ENCODE measurements around the gene FTH1.
"Not testable (repeated sequence)": the region's sequence is repeated elsewhere in the genome, so short reads cannot be mapped to it uniquely, and the experiment has no call there.

The FTH1 gene

GRCh38 chr11:61967116-61967923, at the start of gene FTH1:
Gene FTH1 (minus strand): TSS chr11:61967634. CDS start chr11:61967425, 209 bp downstream.
- DNase-seq, result peak; percentile 56

- no peak for DNase-seq
These were observed 48.2 kb upstream of the FTH1 start for GRCh38 chr11:62015615-62016014.

DNA sequence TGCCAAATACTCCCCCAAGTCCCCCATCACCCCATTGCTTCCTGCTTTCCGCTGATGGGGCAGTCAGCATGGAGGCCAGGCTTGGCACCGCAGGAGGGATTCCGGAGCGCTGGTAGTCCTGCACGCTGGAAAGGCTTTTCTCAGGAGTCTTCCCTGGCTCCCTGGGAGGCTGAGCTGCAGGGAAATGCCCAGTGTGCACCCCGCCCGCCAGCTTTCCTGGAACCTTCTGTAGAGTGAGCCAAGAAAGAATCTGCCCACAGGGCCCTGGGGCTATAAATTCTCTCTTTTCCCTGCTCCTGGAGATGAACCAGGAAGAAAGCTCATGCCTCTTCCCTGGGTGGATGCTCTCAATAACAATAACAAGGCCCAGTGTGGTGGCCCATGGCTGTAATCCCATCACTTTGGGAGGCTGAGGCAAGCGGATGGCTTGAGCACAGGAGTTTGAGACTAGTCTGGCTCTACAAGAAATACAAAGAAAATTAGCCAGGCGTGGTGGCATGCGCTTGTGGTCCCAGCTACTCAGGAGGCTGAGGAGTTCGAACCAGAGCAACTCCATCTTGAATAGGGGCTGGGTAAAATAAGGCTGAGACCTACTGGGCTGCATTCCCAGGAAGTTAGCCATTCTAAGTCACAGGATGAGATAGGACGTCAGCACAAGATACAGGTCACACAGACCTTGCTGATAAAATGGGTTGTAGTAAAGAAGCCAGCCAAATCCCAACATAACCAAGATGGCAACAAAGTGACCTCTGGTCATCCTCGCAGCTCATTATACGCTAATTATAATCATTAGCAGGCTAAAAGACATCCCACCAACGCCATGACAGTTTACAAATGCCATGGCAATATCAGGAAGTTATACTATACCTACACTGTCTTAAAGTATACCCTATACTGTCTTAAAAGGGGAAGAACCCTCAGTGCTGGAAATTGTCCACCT, 46.4 kb upstream of the FTH1 start:
- no peak for DNase-seq

- no peak for DNase-seq
These were observed 45.5 kb upstream of the FTH1 start for GRCh38 chr11:62012832-62013461.

DNA sequence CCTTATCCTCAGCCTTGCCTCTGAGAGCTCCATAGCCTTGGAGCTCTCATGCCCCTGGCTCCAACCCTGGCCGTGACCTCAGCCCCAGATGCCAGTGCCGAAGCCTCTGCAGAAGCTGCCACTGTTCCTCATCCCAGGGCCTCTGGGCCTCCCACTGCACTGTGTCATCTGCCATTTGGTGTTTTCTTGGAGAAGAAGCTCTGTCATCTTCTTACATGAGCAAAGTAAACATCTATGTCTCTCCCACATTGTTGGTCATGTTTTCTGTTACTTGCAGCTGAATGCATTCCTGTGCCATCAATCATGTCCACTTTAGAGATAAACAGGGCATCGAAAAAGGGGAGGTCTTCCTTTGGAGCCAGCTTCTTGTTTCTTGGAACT, 45.0 kb upstream of the FTH1 start:
- no peak for DNase-seq

DNA sequence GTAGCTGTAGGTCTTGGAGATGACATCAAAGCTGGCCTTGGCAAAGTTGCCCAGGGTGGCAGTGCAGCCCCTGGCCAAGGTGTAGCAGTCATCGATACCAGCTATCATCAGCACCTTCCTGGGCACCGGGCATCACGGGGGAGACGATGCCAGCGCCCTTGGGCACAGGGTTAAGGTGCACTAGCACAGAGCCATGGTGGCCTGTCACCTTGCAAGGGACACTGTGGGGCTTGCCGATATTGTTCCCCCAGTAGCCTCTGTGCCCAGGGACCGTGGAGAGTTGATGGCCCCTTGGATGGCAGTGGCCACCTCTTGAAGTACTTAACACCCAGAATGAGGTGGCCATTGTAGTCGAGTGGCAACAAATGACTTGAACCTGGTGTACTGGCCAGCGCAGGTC, 44.4 kb upstream of the FTH1 start:
- DNase-seq, result no peak

GRCh38 chr11:62010935-62011528, 43.6 kb upstream of the FTH1 start:
- DNase-seq, result no peak

DNA sequence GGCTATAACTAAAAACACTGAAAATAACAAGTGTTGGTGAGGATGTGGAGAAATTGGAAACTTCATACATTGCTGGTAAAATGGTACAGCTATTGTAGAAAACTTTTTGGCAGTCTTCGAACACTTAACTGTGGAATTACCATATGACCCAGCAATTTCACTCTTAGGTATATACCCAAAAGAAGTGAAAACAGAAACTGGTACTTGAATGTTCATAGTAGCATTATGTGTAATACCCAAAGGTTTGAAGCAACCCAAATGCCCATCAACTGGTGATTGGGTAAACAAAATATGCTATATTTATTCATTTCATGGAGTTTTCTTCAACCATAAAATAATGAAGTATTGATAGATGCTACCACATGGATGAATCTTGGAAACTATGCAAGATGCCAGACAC, 40.8 kb upstream of the FTH1 start:
- no peak for DNase-seq

DNA sequence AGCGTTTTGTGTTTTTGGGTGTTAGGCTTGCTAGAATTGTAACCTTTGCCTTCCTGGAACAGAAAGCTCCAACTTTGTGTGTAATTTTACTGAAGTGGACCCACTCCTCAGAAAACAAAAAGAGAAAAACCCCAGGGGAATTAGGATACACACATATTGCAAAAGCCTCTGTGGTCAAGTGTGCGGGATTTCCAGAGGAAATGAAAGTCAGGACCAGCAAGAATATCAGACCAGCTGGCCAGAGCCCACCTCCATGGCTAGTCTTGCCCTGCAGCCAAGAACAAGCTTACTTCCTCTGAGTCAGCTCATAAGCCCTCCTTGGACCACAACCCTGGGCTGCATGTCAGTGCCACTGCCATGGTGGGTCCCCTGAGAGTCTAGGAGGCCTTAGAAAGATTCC, 37.0 kb upstream of the FTH1 start:
- DNase-seq, result peak; percentile 33

DNA sequence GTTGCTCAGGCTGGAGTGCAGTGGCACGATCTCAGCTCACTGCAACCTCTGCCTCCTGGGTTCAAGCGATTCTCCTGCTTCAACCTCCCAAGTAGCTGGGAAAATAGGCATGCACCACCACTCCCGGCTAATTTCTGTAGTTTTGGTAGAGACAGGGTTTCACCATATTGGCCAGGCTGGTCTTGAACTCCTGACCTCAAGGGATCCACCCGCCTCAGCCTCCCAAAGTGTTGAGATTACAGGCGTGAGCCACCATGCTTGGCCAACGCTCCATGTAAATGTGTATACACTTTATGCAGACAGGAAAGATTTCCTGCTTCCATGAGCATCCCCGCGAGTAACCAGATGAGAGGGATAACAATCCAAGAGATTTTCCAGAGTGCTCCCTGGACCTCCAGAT, 34.8 kb upstream of the FTH1 start:
- not testable (repeated sequence) for DNase-seq

DNA sequence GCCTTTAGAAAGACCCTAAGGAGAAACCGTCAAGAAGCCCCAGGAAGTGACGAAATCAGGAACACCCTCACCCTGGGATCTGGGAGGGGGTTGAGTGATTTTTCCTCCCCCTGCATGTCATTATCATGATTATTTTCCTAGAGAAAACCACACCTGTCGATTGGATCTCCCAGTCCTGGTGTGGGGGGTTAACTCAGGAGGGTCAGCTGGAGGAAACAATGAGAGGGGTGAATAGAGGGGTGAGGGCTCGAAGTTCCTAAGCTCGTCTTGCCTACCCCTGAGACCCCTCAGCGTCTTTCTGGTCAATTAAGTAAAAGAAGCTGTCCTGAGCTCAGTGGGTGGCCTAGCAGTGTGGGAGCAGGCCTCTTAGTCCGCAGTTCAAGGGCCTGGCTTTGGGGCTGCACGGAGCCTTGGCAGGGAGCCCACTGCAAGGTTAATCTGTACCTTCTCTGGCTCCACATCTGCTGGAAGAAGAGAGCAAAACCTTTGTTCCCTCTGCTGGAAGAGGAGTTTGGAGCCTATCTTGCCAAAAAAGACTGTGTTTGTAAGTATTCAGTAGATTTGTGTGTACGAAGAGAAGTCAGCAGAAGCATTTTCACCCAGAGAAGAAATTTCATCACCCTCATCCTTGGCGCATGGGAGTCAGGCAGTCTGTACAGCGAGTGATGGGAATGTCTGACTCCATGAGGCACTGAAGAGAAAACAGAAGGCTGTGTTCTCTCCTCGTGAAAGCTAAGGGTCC, 34.2 kb upstream of the FTH1 start:
- DNase-seq, result no peak

- no peak for DNase-seq
These were observed 33.4 kb upstream of the FTH1 start for GRCh38 chr11:62000539-62001446.

DNA sequence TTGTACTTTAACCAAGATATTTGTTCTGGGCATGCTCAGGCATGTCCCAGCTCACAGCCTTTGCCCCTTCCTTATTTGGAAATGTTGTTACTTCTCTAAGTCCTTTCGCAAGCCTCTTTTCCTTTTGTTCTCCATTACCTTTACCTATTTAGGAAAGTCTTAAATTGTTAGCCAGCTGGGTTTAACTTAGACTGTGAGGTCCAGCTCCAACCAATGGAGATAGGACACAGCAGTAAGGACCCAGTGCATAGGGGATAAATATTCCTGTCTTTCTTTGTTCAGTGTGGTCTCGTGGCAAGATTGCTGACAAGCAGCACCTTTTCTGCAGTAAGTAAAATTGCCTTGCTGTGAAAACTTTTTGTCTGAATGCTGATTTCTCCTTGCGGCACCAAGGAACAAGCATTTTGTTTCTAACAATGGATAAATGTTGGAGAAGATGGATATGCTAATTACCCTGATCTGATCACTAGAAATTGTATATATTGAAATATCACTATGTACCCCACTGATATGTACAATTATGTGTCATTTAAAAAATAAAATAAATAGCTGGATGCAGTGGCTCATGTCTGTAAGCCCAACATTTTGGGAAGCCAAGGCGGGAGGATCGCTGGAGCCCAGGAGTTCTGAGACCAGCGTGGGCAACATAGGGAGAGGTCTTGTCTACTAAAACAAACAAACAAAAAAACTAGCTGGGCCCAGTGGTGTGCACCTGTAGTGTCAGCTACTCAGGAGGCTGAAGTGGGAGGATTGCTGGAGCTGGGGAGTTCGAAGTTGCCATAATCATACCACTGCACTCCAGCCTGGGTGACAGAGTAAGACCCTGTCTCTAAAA, 31.9 kb upstream of the FTH1 start:
- DNase-seq, result no peak

- DNase-seq, result no peak
These were observed 29.5 kb upstream of the FTH1 start for GRCh38 chr11:61996933-61997332.

DNA sequence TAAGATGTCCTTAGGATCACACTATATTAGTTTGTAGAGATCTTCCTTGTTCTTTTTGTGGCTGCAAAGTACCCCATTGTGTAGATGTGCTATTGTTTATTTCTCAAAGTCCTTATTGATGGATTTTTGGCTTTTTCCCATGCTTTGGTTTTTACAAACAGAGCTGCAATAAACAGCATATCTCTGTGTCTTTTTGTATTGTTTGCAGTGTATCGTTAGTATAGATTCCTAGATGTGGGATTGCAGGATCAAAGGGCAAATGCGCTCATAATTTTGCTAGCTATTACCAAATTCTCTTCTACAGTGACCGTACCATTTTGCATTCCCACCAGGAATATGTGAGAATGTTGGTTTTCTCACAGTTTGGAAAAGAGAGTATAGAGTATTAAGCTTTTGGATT, 27.5 kb upstream of the FTH1 start:
- no peak for DNase-seq

DNA sequence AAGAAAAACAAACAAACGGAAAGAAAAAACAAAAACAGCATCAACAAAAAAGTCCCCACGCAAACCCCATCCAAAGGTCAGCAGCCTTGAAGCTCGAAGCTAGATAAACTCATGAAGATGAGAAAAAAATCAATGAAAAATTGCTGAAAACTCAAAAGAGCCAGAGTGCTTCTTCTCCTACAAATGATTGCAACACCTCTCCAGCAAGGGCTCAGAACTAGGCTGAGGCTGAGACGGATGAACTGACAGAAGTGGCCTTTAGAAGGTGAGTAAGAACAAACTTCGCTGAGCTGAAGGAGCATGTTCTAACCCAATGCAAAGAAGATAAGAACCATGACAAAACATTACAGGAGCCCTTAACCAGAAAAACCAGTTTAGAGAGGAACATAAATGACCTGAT, 18.4 kb upstream of the FTH1 start:
- no peak for DNase-seq

DNA sequence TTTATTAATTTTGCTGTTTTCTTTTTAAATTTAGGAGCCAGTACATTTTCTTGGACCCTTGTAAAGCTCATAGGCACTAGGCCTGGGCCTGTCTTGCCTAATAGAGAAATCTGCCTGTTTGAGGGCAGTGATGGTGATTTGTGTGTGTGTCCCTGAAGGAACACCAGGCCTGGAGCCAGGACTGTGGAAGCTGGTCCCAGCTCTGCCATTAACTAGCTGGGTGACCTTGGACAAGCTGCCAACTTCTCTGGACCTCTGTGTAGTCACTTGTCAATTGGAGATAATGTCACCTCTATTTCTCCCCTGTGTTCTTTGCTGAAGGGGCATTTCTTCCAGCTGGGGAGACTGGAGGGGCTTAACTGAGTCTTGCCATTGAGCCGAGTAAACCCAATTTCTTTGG, 16.0 kb upstream of the FTH1 start:
- DNase-seq, result no peak

- no peak for DNase-seq
These were observed 13.5 kb upstream of the FTH1 start for GRCh38 chr11:61980783-61981541.

All from GF-D8 (cell line).